RWPE2 (cell line): Measurements from ENCODE around the gene ASAP3.

Experiments used
- ATAC-seq: fragments of 200-7000 bp; cut with Tn5 transposase; 3 replicates; pipeline ENCODE4 v1.9.1; 2021; ENCODE audit warnings: low read depth
- DNase-seq: peaks from one replicate; pipeline ENCODE4 v3.0.0-alpha.2; 2020; ENCODE audit warnings: low spot score
- H3K27ac ChIP-seq: fragments of 450-650 bp; 2 replicates; pipeline ENCODE4 v1.5.1; 2017; ENCODE audit warnings: mild to moderate bottlenecking; ENCODE audit not compliant: poor library complexity, severe bottlenecking
- H3K27me3 ChIP-seq: fragments of 250-450 bp; sonication (Bioruptor Pico); 2 replicates; pipeline ENCODE4 v1.5.1; 2021; ENCODE audit warnings: mild to moderate bottlenecking, moderate library complexity; ENCODE audit not compliant: insufficient read depth, poor library complexity, severe bottlenecking
- H3K36me3 ChIP-seq: fragments of 250-450 bp; sonication (Bioruptor Pico); 2 replicates; pipeline ENCODE4 v1.5.1; 2020; ENCODE audit warnings: low read depth, mild to moderate bottlenecking, moderate library complexity
- H3K4me1 ChIP-seq: fragments of 250-450 bp; sonication (Bioruptor Pico); 2 replicates; pipeline ENCODE4 v1.5.1; 2021; ENCODE audit warnings: mild to moderate bottlenecking, moderate library complexity; ENCODE audit not compliant: insufficient read depth, poor library complexity, severe bottlenecking
- H3K4me3 ChIP-seq: fragments of 250-450 bp; sonication (Bioruptor Pico); 2 replicates; pipeline ENCODE4 v1.5.1; 2021; ENCODE audit warnings: mild to moderate bottlenecking, moderate library complexity; ENCODE audit not compliant: severe bottlenecking
- H3K9me3 ChIP-seq: fragments of 250-450 bp; sonication (Bioruptor Pico); 2 replicates; pipeline ENCODE4 v1.5.1; 2021; ENCODE audit warnings: mild to moderate bottlenecking, moderate library complexity; ENCODE audit not compliant: severe bottlenecking
- CTCF ChIP-seq: fragments of 450-650 bp; IDR thresholded peaks from one replicate; pipeline ENCODE4 v1.5.1; 2017; ENCODE audit warnings: mild to moderate bottlenecking, moderate library complexity; ENCODE audit not compliant: poor library complexity, severe bottlenecking

ASAP3 gene

GRCh38 chr1:23524163-23524562 is 40.2 kb upstream of the ASAP3 start:
- no peak for TF ChIP-seq CTCF
- Histone ChIP-seq H3K4me3 (no peak overlapping the region), H3K27ac (no peak overlapping the region), H3K4me1 (peaks cover 10% of the 10 kb centered on the region), H3K36me3 (peaks cover 10% of the 10 kb centered on the region), H3K27me3 (no peaks in the 10 kb centered on the region), H3K9me3 (no peaks in the 10 kb centered on the region)
- DNase-seq = no peak
- ATAC-seq = no peak

GRCh38 chr1:23522244-23522982 is 38.4 kb upstream of the ASAP3 start:
- no peak for DNase-seq
- no peaks in the 10 kb centered on the region for H3K4me1 ChIP-seq
- no peak for TF ChIP-seq CTCF
- no peaks in the 10 kb centered on the region for H3K27me3 ChIP-seq
- no peak overlapping the region for H3K27ac ChIP-seq
- H3K36me3 ChIP-seq = peaks cover 10% of the 10 kb centered on the region
- no peak overlapping the region for H3K4me3 ChIP-seq
- no peak for ATAC-seq
- H3K9me3 ChIP-seq = no peaks in the 10 kb centered on the region

GRCh38 chr1:23521588-23521987 is 37.6 kb upstream of the ASAP3 start:
- ATAC-seq (no peak), DNase-seq (no peak)
- no peaks in the 10 kb centered on the region for H3K27me3 ChIP-seq
- TF ChIP-seq CTCF = no peak
- no peaks in the 10 kb centered on the region for H3K9me3 ChIP-seq
- no peak overlapping the region for H3K27ac ChIP-seq
- peaks cover 10% of the 10 kb centered on the region for H3K36me3 ChIP-seq
- H3K4me3 ChIP-seq = no peak overlapping the region
- H3K4me1 ChIP-seq = no peaks in the 10 kb centered on the region

GRCh38 chr1:23517581-23517980 is 33.6 kb upstream of the ASAP3 start:
- H3K27ac ChIP-seq = no peak overlapping the region
- no peaks in the 10 kb centered on the region for H3K9me3 ChIP-seq

More at GRCh38 chr1:23517581-23517980, 33.6 kb upstream of the ASAP3 start:
- peaks cover 19% of the 10 kb centered on the region for H3K36me3 ChIP-seq
- H3K27me3 ChIP-seq = no peaks in the 10 kb centered on the region
- H3K4me3 ChIP-seq = no peak overlapping the region
- H3K4me1 ChIP-seq = no peaks in the 10 kb centered on the region
- TF ChIP-seq CTCF = no peak
- DNase-seq (no peak), ATAC-seq (no peak)
